MG63 (cell line): ENCODE results near the gene FER. TPM values are rescaled to one million over a fixed set of nuclear protein-coding genes. Genes with fewer than 3 reads are reported as not detected.
"Not testable (repeated sequence)": the region's sequence is repeated elsewhere in the genome, so short reads cannot be mapped to it uniquely, and the experiment has no call there.

ENCODE experiments used
- DNase-seq: peaks from one replicate; pipeline ENCODE4 v3.0.0-alpha.2; 2020
- H3K27me3 ChIP-seq: fragments of 250-450 bp; sonication (Bioruptor Pico); 2 replicates; pipeline ENCODE4 v1.5.1; 2020; ENCODE audit warnings: mild to moderate bottlenecking, moderate library complexity
- H3K36me3 ChIP-seq: fragments of 250-450 bp; sonication (Bioruptor Pico); 2 replicates; pipeline ENCODE4 v1.5.1; 2020; ENCODE audit warnings: mild to moderate bottlenecking, moderate library complexity
- H3K4me3 ChIP-seq: fragments of 250-450 bp; sonication (Bioruptor Pico); 2 replicates; pipeline ENCODE4 v1.5.1; 2020; ENCODE audit warnings: mild to moderate bottlenecking, moderate library complexity
- H3K9me3 ChIP-seq: fragments of 250-450 bp; sonication (Bioruptor Pico); 2 replicates; pipeline ENCODE4 v1.5.1; 2020; ENCODE audit warnings: mild to moderate bottlenecking, moderate library complexity
- total RNA-seq: library from RNA; depleted of rRNA; stranded (reverse); fragments of >200 nt; shearing (Covaris generic); gene quantifications from 2 replicates; pipeline ENCODE4 v1.2.3, GENCODE V29; 2014; ENCODE audit warnings: low replicate concordance

The FER gene
- total RNA-seq, 1 experiment from 2014 or later = 5.9 TPM

DNA sequence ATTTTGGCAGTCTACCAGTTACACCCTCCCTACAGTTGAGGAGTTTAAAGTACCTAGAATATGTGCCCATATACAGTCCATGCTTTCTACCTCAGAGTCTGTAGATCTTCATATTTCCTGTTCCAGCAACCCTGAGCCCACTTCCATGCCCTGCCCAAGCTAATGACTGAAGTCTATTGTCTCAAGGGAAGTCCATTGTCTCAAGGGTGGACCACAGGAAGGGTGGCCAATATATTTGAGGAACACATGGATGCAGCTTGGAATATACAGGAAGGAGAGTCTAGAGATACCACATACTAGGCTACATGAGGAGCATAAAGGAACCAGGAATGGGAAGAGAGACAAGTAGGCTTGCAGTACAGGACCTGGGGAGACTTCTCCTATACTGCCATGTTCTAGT, 274.4 kb downstream of the FER start:
- no peaks in the 10 kb centered on the region for H3K9me3 ChIP-seq
- no peaks in the 10 kb centered on the region for H3K36me3 ChIP-seq
- DNase-seq = no peak
- H3K4me3 ChIP-seq = no peak overlapping the region
- H3K27me3 ChIP-seq = no peaks in the 10 kb centered on the region

DNA sequence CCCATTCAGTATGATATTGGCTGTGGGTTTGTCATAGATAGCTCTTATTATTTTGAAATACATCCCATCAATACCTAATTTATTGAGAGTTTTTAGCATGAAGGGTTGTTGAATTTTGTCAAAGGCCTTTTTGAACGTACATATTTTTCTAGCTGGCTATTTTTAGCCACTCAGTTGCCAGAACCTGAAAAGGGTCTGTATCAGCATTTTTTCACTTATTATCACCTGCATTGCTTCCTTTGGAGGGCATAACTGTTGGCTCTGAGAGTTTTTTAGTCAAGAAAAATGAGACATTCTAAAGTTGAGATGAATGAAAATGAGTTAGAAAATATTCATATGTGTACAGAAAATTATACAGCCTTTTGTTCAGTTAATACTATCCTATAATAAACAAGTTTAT, 278.0 kb downstream of the FER start:
- not testable (repeated sequence) for H3K27me3 ChIP-seq, DNase-seq, H3K36me3 ChIP-seq, H3K4me3 ChIP-seq, H3K9me3 ChIP-seq

GRCh38 chr5:109027983-109028607, 280.4 kb downstream of the FER start:
- Histone ChIP-seq H3K36me3 (no peaks in the 10 kb centered on the region), H3K9me3 (no peaks in the 10 kb centered on the region), H3K4me3 (no peak overlapping the region), H3K27me3 (no peaks in the 10 kb centered on the region)
- DNase-seq = no peak

GRCh38 chr5:109028608-109029299, 281.1 kb downstream of the FER start:
- DNase-seq = no peak
- no peaks in the 10 kb centered on the region for H3K9me3 ChIP-seq
- no peak overlapping the region for H3K4me3 ChIP-seq
- no peaks in the 10 kb centered on the region for H3K36me3 ChIP-seq
- H3K27me3 ChIP-seq = no peaks in the 10 kb centered on the region

DNA sequence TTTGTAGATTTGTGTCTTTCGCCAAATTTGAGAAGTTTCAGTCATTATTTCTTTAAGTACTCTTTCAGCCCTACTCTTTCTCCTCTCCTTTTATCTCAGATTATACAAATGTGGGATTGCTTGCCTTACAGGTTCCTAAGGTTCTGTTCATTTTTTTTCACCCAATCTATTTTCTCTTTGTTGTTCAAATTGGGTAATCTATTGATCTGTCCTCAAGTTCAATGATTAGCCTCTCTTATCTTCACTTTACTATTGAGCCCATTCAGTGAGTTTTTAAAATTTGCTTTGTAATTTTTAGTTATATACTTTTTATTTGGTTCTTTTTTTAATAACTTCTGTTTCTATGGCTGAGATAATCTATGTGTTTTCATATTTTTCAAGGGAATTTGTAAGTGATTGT, 282.1 kb downstream of the FER start:
- no peaks in the 10 kb centered on the region for H3K36me3 ChIP-seq
- H3K9me3 ChIP-seq = no peaks in the 10 kb centered on the region
- no peak overlapping the region for H3K4me3 ChIP-seq
- DNase-seq = no peak
- H3K27me3 ChIP-seq = no peaks in the 10 kb centered on the region

- H3K36me3 ChIP-seq = no peaks in the 10 kb centered on the region
- DNase-seq = no peak
- no peak overlapping the region for H3K4me3 ChIP-seq
- no peaks in the 10 kb centered on the region for H3K27me3 ChIP-seq
- no peaks in the 10 kb centered on the region for H3K9me3 ChIP-seq
These were observed 282.9 kb downstream of the FER start for GRCh38 chr5:109030360-109031143.

DNA sequence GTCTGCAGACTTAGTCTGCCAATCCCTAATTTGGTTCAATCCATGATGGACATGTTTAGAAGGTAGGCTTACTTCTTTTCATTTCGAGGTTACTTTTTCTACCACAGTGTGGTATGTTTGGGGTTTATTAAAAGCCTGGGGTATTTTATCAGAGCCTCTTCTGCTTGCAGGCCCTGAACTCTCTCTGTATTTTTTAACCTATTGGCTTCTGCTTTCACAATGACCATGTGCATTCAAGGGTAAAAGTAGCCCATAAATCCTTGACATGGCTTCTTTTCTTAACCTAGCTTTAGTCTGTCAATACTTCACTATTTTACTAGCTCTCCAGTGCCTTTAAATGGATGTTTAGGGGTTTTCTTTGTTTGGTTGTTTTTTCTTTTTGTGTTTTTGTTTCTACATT, 286.6 kb downstream of the FER start:
- H3K4me3 ChIP-seq = no peak overlapping the region
- H3K9me3 ChIP-seq = no peaks in the 10 kb centered on the region
- H3K27me3 ChIP-seq = no peaks in the 10 kb centered on the region

GRCh38 chr5:109035436-109035835, 287.7 kb downstream of the FER start:
- no peak for DNase-seq
- Histone ChIP-seq H3K9me3 (no peaks in the 10 kb centered on the region), H3K36me3 (no peaks in the 10 kb centered on the region), H3K27me3 (no peaks in the 10 kb centered on the region), H3K4me3 (no peak overlapping the region)

More for the DNA sequence above, 286.6 kb downstream of the FER start:
- no peaks in the 10 kb centered on the region for H3K36me3 ChIP-seq
- no peak for DNase-seq

DNA sequence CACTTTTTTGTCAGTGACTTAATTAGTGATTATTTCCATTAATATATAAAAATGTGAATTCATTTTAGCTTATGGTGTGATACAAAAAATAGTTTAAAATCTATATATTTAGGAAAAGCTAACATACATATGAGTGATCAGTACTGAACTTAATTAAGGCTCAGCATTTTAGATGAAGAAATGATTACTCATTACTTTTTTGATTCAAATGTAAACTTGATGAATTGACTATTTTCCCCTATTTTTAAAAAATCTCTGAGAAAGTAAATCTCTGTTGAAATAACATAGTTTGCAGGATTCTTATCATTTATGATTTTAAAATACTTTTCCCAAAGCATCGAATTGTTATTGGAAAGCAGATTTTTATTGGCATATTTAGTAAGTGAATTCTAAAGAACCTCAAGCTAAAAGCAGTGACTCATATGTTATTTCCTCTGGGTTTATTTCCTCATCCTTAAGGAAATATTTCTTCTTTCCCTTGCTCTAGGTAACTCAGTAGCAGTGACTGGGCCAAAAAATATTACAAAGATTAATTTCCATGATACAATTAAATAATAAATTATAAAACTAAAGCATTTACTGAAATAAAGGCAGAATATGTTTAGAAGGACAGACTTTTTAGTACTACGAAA, 290.6 kb downstream of the FER start:
- Histone ChIP-seq H3K27me3 (no peaks in the 10 kb centered on the region), H3K4me3 (no peak overlapping the region), H3K36me3 (no peaks in the 10 kb centered on the region), H3K9me3 (no peaks in the 10 kb centered on the region)
- no peak for DNase-seq

DNA sequence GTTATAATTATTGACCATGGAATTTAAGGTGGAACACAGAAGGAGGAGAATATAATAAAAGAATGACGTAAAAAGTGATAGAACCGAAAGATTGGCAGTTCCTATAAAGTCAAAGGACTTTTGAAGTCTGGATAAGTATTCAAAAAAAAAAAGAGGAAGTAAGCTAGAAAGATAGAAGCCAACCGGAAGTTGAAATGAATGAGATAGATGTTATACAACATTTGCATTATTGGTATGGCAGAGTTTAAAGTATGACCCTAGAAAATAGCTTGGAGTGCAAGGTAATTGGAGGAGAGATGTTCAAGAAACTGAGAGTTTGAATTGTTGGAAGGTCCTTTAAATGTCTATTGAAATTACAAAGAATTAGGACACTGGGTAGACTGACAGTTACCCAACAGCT, 293.6 kb downstream of the FER start:
- DNase-seq = no peak
- Histone ChIP-seq H3K9me3 (no peaks in the 10 kb centered on the region), H3K36me3 (no peaks in the 10 kb centered on the region), H3K4me3 (no peak overlapping the region), H3K27me3 (no peaks in the 10 kb centered on the region)

DNA sequence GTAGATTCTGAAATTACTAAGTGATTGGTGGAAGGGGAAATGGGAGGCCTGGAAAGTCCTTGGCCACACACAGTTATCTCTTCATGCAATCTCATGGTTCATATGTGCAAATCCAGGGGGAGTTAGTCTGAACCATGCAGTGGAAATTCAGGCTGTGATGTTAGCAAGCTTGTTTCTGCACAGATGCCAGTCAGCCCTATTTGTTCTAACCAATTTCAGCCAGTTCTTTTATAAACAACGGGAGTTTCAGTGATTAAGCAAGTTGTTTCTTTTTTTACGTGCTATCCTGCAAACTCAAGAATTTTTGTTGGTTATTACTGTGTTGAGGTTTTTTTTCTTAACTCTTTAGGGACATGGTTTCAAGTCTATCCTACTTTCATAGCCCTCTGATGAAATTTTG, 298.0 kb downstream of the FER start:
- no peaks in the 10 kb centered on the region for H3K9me3 ChIP-seq
- H3K36me3 ChIP-seq = peaks cover 3% of the 10 kb centered on the region; the same call in 1 of the 2 replicates
- no peaks in the 10 kb centered on the region for H3K27me3 ChIP-seq
- DNase-seq = no peak
- no peak overlapping the region for H3K4me3 ChIP-seq

DNA sequence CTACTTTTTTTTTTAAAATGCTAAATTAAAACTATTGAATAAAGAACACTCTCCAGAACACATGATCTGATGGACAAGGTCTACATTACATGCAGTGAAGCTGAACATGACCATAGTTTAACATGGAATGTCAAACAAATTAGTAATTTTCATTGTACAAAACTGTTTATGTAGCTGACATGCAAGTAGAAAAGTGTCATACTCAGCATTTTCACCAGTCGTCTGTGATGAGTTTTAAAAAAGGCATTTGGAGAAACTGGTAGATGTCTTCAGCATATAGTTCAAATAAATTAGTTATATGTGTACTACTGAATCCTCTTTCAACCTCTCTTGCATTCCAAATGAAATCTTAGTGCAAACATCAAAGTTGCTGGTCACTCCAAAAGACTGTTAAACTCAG, 301.9 kb downstream of the FER start:
- DNase-seq = no peak
- H3K27me3 ChIP-seq = no peaks in the 10 kb centered on the region
- no peak overlapping the region for H3K4me3 ChIP-seq
- H3K9me3 ChIP-seq = no peaks in the 10 kb centered on the region
- peaks cover 3% of the 10 kb centered on the region; the same call in 1 of the 2 replicates for H3K36me3 ChIP-seq

- H3K9me3 ChIP-seq, DNase-seq, H3K36me3 ChIP-seq, H3K4me3 ChIP-seq, H3K27me3 ChIP-seq: not testable (repeated sequence)
These were observed 302.6 kb downstream of the FER start for GRCh38 chr5:109050321-109050720.

DNA sequence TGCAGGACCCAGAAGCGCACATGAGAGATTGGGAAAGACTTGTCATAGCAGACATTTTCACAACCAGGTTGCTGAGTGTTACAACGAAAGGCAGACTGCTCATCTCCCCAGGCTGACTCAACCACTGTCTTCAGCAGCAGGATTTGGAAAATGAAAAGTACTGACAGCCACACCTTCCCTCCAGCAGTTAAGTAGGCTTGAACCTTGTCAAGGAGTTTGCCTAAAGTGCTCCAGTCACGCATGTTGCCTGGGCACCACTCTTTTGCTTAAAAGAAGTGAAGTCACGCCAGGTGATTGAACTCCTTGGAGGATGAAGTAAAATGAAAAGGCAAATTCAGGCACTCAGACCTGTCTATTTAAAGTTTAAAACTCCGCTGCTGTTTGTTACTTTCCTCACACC, 304.5 kb downstream of the FER start:
- not testable (repeated sequence) for H3K9me3 ChIP-seq, DNase-seq, H3K27me3 ChIP-seq

GRCh38 chr5:109053995-109054417, 306.3 kb downstream of the FER start:
- DNase-seq = no peak
- no peaks in the 10 kb centered on the region for H3K27me3 ChIP-seq
- H3K4me3 ChIP-seq = no peak overlapping the region
- H3K36me3 ChIP-seq = no peaks in the 10 kb centered on the region; the same call in 1 of the 2 replicates
- H3K9me3 ChIP-seq = no peaks in the 10 kb centered on the region

More for the DNA sequence above, 304.5 kb downstream of the FER start:
- H3K4me3 ChIP-seq, H3K36me3 ChIP-seq: not testable (repeated sequence)

GRCh38 chr5:109060378-109061025, 312.8 kb downstream of the FER start:
- Histone ChIP-seq H3K27me3 (no peaks in the 10 kb centered on the region), H3K9me3 (no peaks in the 10 kb centered on the region), H3K36me3 (no peaks in the 10 kb centered on the region; the same call in 1 of the 2 replicates), H3K4me3 (no peak overlapping the region)
- DNase-seq = no peak

DNA sequence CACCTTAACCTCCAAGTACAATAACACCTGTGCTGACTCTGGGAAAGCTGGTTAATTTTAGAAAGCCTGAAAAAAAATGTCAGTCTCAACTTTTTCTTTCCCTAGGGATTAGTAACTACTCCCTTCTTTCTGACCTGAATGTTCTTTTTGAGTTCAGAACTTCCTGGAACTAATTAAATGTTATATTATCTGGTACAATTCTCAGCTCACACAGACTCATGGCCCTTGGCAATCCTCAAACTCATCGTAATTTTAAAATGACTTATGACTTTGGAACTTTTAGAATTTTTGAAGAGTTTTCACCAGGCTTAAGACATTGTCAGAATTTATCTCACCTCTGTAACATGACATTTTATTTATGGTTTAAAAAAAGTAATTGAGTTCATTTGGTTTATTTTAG, 315.0 kb downstream of the FER start:
- no peak overlapping the region for H3K4me3 ChIP-seq
- H3K36me3 ChIP-seq = no peaks in the 10 kb centered on the region
- DNase-seq = no peak
- no peaks in the 10 kb centered on the region for H3K9me3 ChIP-seq
- H3K27me3 ChIP-seq = no peaks in the 10 kb centered on the region
